ENCODE results near the gene ZNF865.

Gene ZNF865

DNA sequence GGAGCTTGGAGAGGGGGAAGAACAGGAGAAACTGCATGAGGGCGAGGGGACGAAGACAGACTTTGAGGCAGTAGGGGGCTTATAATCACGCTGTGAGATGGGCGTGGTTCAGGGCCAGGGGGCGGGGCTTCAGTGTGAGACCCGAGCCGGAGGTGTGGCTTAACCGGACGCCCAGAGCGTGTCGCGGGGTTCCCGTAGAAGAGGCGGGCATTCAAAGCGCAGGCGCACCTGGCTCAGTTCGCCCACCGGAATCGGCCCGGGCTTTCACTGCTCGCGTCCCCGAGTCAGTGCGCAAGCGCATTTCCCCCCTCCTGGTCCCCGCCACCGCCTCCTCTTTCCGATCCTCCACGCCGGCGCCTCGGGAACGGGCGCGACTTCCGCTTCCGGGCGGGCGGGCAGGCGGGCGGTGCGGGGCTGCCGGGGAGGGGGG, 225 bp upstream of the ZNF865 start:
- peak; percentile 98 to 99 for DNase-seq (ENCODE audit: low read depth in 2 of 2)

DNA sequence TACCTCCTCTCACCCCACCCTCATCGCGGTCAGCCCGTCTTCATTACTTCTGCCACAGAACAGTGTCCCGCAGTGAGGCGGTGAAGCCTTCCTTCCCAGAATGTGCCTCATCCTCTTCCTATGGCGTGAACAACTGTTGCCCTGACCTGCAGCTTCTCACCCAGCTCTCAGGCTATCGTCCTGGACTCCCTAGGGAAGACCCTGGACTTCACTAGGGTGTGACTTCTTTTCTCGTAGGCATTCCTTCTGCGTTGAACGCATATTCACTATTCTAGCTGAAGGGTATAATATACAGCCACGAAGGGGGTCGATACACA, 982 bp downstream of the ZNF865 start:
- no peak for DNase-seq (ENCODE audit: low read depth in 2 of 2)

DNA sequence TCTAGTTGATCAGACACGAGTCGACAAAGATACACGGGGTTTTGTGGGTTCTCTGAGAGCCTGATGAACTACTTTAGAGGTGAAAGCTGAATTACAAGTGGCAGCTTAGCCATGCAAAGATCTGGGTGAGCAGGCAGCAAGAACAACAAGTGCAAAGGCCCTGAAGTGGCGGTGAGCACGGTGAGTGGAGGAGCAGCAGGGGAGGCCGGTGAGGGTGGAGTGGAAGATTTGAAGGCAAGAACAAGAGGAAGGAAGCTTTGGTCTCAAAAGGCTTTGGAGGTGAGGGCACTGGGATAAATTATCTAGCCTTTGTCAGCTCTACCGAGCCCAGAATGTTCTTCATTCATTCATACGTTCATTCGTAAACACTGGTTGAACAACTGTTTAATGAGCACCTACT, 1.4 kb downstream of the ZNF865 start:
- DNase-seq (ENCODE audit: low read depth in 2 of 2), result no peak

DNA sequence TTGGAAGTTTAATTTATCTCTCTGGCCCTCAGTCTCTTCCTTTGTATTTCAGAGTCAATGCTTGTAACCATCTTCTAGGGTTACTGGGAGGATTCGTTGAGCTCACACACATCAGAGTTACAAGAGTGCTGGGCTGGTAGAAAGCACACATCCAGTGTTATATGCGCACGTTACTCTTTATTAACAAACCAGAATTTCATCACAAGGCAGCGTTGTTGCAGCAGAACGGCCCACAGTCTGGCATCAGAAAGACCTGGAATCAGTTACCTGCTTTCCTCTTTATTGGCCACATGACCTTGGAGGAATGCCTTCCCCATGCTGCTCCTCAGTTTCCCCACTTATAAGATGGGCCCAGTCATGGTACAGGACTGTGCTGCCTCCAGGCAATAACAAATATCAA, 3.9 kb downstream of the ZNF865 start:
- DNase-seq (ENCODE audit: low read depth in 2 of 2), result no peak

DNA sequence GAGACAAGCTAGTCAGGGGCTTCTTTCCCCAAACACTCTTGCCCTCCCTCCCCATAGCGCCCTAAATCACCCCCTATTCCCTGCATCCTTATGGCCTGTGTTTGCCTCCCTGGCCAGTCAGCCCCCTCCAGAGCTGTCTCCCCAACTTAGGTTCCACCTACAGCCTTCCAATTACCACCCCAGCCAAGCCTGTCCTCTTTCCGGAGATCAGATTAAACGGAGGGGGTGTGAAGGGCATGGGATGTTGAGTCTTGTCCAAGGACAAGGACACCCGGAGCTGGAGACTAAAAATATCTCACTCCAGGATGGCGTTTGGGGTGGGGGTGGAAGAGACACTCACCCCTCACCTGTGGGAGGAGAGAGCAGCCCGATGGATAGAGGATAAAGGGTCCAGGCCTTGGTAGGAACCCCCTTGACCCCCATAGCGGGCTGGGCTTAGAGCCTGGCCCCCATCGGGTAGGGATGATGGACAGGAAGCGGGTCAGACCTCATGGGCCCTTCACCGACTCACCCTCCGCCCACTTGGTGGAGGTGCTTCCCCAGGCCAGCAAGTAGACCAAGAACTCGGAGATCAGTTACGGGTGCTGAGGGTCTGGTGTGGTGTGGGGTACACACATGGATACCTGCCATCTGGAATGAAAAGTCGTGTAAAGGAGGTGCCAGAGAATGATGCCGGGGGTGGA, 6.0 kb downstream of the ZNF865 start:
- DNase-seq (ENCODE audit: low read depth in 2 of 2), result no peak

DNA sequence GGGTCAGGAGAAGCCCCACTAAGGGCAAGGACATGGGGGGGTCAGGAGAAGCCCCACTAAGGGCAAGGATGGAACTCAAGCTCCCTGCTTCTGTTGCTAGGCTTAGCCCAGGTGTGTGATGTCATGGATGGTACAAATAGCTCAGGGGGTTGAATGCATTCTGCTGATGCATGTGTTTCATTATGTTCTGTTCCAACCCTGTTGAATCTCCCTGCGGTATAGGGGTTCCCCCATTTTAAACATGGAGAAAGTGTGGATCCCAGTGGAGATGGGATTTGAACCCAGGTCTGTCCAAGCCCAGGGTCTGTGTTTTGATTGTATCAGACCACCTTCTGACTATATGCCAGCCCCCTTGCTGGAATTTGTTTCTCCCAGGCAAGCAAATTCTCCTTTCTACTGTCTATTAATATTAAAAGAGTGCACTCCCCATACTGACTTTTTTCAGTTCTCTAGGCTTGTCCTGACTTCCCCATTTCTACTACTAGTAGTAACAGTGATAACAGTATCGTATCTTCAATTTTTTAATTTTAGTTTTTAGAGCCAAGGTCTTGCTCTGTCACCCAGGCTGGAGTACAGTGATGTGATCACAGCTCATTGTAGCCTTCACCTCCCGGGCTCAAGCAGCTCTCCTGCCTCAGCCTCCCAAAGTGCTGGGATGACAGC, 6.7 kb downstream of the ZNF865 start:
- no peak for DNase-seq (ENCODE audit: low read depth in 2 of 2)

DNA sequence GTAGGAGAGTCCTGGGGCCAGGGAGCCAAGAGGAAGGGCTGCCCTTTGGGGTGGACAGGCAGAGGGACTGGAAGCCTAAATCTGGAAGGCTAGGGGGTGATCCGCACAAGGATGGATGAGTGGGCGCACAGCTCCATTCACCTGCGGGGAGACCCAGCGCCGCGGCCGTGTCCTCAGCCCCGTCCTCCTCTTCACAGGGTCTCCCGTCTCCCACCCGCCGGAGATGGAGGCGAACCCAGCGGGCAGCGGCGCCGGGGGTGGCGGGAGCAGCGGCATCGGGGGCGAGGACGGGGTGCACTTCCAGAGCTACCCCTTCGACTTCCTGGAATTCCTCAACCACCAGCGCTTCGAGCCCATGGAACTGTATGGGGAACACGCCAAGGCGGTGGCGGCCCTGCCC, 7.9 kb downstream of the ZNF865 start:
- DNase-seq (ENCODE audit: low read depth in 2 of 2), result no peak

DNA sequence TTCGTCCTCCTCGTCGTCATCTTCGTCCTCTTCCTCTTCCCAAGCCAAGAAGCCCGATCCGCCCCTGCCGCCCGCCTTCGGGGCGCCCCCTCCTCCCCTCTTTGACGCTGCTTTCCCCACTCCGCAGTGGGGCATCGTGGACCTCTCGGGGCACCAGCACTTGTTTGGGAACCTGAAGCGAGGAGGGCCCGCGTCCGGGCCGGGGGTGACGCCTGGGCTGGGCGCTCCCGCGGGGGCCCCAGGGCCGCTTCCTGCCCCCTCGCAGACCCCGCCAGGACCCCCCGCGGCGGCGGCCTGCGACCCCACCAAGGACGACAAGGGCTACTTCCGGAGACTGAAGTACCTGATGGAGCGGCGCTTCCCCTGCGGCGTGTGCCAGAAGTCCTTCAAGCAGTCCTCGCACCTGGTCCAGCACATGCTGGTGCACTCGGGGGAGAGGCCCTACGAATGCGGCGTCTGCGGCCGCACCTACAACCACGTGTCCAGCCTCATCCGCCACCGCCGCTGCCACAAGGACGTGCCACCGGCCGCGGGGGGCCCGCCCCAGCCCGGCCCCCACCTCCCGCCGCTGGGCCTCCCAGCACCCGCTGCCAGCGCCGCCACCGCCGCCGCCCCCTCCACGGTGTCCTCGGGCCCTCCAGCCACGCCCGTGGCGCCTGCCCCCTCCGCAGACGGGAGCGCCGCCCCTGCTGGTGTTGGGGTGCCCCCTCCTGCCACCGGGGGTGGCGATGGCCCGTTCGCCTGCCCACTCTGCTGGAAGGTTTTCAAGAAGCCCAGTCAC, 8.7 kb downstream of the ZNF865 start:
- no peak for DNase-seq (ENCODE audit: low read depth in 2 of 2)

DNA sequence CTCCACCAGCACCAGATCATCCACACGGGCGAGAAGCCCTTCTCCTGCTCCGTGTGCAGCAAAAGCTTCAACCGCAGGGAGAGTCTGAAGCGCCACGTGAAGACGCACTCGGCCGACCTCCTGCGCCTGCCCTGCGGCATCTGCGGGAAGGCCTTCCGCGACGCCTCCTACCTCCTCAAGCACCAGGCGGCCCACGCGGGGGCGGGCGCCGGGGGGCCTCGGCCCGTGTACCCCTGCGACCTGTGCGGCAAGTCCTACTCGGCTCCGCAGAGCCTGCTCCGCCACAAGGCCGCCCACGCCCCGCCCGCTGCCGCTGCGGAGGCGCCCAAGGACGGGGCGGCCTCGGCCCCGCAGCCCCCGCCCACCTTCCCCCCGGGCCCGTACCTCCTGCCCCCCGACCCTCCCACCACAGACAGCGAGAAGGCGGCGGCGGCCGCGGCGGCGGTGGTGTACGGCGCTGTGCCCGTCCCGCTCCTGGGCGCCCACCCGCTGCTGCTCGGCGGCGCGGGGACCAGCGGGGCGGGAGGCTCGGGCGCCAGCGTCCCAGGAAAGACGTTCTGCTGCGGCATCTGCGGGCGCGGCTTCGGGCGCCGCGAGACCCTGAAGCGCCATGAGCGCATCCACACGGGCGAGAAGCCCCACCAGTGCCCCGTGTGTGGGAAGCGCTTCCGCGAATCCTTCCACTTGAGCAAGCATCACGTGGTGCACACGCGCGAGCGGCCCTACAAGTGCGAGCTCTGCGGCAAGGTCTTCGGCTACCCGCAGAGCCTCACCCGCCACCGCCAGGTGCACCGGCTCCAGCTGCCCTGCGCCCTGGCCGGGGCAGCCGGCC, 9.5 kb downstream of the ZNF865 start:
- DNase-seq (ENCODE audit: low read depth in 2 of 2), result no peak

DNA sequence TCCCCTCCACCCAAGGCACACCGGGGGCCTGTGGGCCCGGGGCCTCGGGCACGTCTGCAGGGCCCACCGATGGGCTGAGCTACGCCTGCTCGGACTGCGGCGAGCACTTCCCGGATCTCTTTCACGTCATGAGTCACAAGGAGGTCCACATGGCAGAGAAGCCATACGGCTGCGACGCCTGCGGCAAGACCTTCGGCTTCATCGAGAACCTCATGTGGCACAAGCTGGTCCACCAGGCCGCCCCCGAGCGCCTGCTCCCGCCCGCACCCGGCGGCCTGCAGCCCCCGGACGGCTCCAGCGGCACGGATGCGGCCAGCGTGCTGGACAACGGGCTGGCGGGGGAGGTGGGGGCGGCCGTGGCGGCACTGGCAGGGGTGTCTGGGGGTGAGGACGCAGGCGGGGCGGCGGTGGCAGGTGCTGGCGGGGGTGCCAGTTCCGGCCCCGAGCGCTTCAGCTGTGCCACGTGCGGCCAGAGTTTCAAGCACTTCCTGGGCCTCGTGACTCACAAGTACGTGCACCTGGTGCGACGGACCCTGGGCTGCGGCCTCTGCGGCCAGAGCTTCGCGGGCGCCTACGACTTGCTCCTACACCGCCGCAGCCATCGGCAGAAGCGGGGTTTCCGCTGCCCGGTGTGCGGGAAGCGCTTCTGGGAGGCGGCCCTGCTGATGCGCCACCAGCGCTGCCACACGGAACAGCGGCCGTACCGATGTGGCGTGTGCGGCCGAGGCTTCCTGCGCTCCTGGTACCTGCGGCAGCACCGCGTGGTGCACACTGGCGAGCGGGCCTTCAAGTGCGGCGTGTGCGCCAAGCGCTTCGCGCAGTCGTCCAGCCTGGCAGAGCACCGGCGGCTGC, 10.3 kb downstream of the ZNF865 start:
- DNase-seq (ENCODE audit: low read depth in 2 of 2), result no peak

DNA sequence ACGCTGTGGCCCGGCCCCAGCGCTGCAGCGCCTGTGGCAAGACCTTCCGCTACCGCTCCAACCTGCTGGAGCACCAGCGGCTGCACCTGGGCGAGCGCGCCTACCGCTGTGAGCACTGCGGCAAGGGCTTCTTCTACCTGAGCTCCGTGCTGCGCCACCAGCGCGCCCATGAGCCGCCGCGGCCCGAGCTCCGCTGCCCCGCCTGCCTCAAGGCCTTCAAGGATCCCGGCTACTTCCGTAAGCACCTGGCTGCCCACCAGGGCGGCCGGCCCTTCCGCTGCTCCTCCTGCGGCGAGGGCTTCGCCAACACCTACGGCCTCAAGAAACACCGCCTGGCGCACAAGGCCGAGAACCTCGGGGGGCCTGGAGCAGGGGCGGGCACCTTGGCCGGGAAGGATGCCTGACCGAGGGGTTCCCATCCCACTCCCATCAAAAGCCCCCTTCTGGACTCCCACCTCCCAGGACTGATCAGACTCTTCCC, 11.0 kb downstream of the ZNF865 start:
- DNase-seq (ENCODE audit: low read depth in 2 of 2), result no peak

DNA sequence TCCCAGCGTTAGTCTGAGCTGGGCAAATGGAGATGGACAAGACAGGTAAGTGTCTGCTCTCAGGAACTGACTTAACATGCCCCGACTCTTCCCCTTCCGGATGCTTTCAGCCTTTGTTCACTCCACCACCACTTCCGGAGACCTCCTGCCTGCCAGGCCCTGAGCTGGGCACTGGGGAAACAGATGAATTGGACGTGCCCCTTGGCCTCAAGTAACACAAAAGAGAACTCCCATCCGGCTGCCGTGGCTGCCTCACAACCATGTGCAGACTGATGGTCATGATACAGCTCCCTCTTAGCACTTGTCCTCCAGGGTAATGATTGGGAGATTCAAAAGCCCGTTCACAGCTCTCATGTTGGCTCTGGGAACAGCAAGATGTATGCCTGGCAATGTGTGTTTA, 12.0 kb downstream of the ZNF865 start:
- DNase-seq (ENCODE audit: low read depth in 2 of 2), result no peak

DNA sequence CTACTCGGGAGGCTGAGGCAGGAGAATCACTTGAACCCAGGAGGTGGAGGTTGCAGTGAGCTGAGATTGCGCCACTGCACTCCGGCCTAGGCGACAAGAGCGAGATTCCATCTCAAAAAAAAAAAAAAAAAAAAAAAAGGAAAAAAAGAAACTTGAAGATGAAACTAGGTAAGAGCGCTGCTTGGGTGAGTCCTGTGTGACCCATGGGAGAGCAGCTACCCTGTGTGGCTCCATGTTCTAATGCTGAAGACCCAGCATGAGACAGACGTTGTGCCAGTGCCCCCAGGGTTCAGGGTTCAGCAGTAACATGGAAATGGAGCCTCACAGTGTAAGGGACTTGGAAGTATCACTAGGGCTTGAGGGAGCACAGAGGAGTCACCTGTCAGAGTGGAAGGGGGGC, 13.0 kb downstream of the ZNF865 start:
- DNase-seq (ENCODE audit: low read depth in 2 of 2), result no peak

DNA sequence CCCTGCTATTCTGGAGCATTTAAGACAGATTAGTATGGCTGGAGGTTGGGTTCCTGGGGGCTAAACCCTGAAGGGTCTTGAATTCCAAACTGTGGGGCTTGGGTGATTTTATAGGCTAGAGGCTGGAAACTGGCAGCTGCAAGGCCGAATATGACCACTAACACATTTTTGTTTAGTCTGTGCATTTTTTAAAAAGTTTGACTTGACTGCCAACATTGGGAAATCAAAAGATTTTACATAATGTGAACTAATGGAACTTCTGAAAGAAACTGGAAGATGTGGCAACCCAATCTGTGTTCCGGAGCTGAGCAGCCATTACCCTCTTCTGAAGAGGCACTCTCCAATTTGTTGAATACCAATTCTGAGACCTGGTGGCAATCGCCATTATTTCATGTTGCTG, 13.8 kb downstream of the ZNF865 start:
- no peak for DNase-seq (ENCODE audit: low read depth in 2 of 2)

DNA sequence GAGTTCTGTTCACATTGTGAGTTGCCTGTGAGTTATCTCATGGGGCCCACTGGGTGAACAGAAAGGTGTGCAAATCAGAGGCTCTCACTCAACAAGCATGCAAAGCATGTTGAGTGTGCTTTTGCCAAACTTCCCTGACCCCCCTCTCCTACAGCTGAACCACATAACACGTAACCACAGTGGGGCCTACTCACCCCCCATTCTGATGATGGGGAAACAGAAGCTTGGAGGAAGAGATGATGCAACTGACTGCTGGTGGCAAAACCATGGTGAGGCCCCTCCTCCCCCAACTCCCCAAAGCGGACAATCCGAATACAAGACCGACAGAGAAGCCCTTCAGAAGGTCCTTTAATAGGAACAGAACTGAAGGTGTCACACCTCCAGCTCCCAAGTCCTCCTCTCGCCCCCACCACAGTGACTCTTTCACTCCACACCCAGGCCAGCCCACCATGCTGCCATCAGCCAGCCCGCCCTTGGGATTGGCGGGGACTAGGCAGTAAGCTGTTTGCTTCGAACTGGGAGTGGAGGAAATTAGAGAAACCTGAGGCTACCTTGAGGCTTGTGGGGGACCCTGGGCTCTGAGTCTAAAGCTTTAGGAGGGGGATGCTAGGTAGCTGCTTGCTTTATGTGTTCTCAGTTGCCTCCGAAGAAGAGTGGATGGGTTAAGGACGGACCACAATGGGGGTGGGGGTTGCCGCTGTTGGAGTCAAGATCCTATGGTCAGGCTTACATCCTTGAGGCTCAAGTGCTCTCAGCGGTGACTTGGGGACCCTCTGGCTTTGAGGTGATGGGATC, 15.2 kb downstream of the ZNF865 start:
- no peak for DNase-seq (ENCODE audit: low read depth in 2 of 2)

DNA sequence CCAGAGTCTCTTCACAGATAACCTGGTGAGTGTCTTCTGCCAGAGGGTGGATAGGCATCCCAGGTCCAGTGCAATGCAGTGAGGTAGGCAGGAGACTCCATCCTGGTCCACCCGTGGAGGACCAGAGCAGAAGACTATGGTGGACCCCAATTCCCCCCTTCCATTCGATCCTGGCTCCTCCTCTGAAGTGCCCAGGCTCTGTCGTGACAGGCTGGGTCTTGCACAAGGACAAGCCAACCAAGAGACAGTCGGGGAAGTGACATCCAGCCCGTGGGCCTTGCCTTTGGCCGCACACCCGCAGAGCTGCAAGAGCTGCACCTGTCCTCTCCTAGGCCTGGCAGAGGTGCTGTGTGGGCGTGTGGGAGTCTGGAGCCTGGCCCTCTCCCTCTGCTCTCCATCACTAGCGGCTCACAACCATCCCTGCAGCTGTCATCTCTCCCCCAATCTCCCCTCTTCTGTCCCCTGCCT, 15.8 kb downstream of the ZNF865 start:
- DNase-seq (ENCODE audit: low read depth in 2 of 2), result no peak

DNA sequence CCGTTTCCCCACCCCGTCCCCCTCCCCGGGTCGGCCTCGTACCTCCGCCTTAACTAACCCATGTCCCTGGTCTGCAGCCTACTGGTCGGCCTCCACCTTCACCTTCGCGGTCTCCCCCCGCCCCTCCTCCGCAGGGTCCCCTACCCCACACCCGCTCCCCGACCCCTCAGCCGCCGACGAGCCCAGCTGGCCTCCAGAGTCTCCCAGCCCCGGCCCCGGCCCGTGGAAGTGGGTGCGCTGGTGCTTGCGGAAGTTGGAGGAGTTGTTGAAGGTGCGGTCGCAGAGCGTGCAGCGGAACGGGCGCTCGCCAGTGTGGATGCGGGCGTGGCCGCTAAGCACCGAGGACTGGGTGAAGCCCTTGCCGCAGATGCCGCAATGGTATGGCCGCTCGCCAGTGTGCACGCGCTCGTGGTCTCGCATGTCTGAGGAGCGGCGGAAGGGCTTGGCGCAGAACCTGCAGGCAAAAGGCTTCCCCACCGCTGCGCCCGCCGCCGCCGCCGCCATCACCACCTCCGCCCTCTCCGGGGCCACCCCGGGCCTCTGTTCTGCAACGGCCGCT, 16.3 kb downstream of the ZNF865 start:
- no peak for DNase-seq (ENCODE audit: low read depth in 2 of 2)

DNA sequence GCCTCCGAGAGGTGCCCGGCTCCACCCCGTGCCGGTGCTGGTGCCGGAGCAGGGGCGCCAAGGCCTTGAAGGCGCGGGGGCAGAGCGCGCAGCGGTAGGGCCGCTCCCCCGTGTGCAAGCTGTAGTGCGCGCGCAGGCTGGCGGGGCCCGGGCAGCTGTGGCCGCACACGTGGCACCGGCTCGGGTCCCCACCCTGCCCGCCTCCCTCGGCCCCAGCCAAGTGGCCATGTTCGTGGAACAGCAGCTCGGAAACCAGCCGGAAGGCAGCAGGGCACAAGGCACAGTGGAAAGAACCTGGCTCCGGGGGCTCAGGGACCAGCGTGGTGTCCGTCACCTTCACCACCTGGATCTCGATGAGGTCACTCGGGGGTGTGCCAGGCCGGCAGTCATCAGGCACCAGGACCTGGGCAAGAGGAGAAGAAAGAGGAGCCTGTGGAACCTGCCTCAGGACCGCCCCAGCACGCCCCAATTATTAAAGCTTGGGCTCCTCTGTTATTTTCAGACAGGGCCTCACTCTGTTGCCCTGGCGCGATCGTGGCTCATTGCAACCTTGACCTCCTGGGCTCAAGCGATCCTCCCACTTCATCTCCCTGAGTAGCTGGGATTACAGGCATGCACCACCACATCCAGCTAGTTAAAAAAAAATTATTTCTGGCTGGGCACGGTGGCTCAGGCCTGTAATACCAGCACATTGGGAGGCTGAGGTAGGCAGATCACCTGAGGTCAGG, 17.0 kb downstream of the ZNF865 start:
- no peak for DNase-seq (ENCODE audit: low read depth in 2 of 2)

DNA sequence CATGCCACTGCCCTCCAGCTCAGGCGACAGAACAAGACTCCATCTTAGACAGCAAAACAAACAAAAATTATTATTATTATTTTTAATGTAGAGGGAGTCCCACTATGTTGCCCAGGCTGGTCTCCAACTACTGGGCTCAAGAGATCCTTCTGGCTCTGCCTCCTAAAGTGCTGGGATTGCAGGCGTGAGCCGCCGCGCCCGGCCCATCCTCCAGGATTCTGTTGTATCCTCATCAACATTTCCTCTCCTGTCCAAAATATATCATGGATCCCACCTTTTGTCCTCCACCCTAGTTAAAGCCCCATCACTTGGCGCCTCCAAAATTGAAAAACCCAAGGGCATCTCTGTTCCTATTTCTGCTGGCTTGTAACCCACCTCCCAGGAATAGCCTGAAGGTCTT, 17.7 kb downstream of the ZNF865 start:
- no peak for DNase-seq (ENCODE audit: low read depth in 2 of 2)
